ENCODE measurements around the gene ERI2. TPM values are rescaled to one million over a fixed set of nuclear protein-coding genes. Genes with fewer than 3 reads are reported as not detected.
A peak's percentile ranks its signal among the peaks of the same experiment; 100 is the strongest.
"Not testable (repeated sequence)": the region's sequence is repeated elsewhere in the genome, so short reads cannot be mapped to it uniquely, and the experiment has no call there.

ERI2 gene
- total RNA-seq, 2 experiments from 2014 or later, result 41.8 to 48.0 TPM

DNA sequence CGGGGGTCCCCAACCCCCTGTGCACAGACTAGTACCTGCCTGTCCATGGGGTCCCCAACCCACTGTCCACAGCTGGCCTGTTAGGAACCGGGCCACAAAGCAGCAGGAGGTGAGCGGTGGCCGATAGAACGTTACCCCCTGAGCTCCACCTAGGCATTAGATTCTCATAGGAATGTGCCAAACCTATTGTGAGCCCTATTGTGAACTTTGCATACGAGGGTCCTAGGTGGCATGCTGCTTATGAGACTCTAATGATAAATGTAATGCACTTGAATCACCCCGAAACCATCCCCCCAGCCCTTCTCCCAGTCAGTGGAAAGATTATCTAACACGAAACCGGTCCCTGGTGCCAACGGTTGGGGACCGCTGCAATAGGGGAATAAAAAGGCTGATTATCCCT lies 1.6 kb upstream of the ERI2 start:
- CTCF ChIA-PET (ENCODE audit: unreplicated experiment), result no interaction called here
- no TSS peak for BruUV-seq (replicated peaks)
- H3K9me3 ChIP-seq (ENCODE audit: low read length), result no peaks in the 10 kb centered on the region
- peak overlapping the region; percentile 99 for H3K4me3 ChIP-seq (ENCODE audit: low read depth, low read length, poor library complexity, severe bottlenecking)
- TF ChIP-seq, protein P1, sequence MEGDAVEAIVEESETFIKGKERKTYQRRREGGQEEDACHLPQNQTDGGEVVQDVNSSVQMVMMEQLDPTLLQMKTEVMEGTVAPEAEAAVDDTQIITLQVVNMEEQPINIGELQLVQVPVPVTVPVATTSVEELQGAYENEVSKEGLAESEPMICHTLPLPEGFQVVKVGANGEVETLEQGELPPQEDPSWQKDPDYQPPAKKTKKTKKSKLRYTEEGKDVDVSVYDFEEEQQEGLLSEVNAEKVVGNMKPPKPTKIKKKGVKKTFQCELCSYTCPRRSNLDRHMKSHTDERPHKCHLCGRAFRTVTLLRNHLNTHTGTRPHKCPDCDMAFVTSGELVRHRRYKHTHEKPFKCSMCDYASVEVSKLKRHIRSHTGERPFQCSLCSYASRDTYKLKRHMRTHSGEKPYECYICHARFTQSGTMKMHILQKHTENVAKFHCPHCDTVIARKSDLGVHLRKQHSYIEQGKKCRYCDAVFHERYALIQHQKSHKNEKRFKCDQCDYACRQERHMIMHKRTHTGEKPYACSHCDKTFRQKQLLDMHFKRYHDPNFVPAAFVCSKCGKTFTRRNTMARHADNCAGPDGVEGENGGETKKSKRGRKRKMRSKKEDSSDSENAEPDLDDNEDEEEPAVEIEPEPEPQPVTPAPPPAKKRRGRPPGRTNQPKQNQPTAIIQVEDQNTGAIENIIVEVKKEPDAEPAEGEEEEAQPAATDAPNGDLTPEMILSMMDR (conservative IDR thresholded peaks at IDR 0.05; ENCODE audit: low read length), result no peak
- TF ChIP-seq EZH2phosphoT487 (IDR thresholded peaks at IDR 0.05; ENCODE audit: borderline replicate concordance, low read depth, low read length), result no peak
- H3K79me2 ChIP-seq (ENCODE audit: insufficient read depth, low read depth, low read length), result peaks cover 15% of the 10 kb centered on the region; the same call in 1 of the 2 replicates
- intact Hi-C loops (cut with micrococcal nuclease; ENCODE audit: unreplicated experiment), result loop anchor here (2.0 to 10.0 kb wide), 2 partner anchors 67 to 97 kb away; partner anchors contain the start of genes DCUN1D3 and LYRM1
- H3K27ac ChIP-seq (ENCODE audit: low read depth, low read length, poor library complexity, severe bottlenecking), result peak overlapping the region; percentile 88
- H2AFZ ChIP-seq (ENCODE audit: low read length), result no peak overlapping the region
- peaks cover 18% of the 10 kb centered on the region for H3K4me1 ChIP-seq (ENCODE audit: insufficient read depth, low read length, poor library complexity, severe bottlenecking)
- H4K20me1 ChIP-seq (ENCODE audit: insufficient read depth, low read length), result no peaks in the 10 kb centered on the region
- peak overlapping the region; percentile 94 for H3K4me2 ChIP-seq (ENCODE audit: low read length)
- no peaks in the 10 kb centered on the region for H3K9me2 ChIP-seq (ENCODE audit: insufficient read depth, low read length)
- DNase-seq (ENCODE audit: low spot score), result no peak
- POLR2A ChIA-PET, result no interaction called here
- no peaks in the 10 kb centered on the region for H3K36me3 ChIP-seq (ENCODE audit: insufficient read depth, low read length)

GRCh38 chr16:20805684-20806167 lies 546 bp downstream of the ERI2 start:
- H3K36me3 ChIP-seq (ENCODE audit: insufficient read depth, low read length); H3K9me3 ChIP-seq (ENCODE audit: low read length); DNase-seq (ENCODE audit: low spot score); H3K9me2 ChIP-seq (ENCODE audit: insufficient read depth, low read length); BruUV-seq (replicated peaks); H4K20me1 ChIP-seq (ENCODE audit: insufficient read depth, low read length); CTCF ChIA-PET (ENCODE audit: unreplicated experiment): not testable (repeated sequence)
- Histone ChIP-seq H3K27ac (ENCODE audit: low read depth, low read length, poor library complexity, severe bottlenecking) (peak overlapping the region; percentile 88), H3K4me3 (ENCODE audit: low read depth, low read length, poor library complexity, severe bottlenecking) (peak overlapping the region; percentile 99), H2AFZ (ENCODE audit: low read length) (peak overlapping the region; percentile 96), H3K4me2 (ENCODE audit: low read length) (peak overlapping the region; percentile 94), H3K79me2 (ENCODE audit: insufficient read depth, low read depth, low read length) (peaks cover 15% of the 10 kb centered on the region; the same call in 1 of the 2 replicates), H3K4me1 (ENCODE audit: insufficient read depth, low read length, poor library complexity, severe bottlenecking) (peaks cover 18% of the 10 kb centered on the region)
- POLR2A ChIA-PET, result interaction anchor here (1.6 kb wide), 1 partner anchor 20 kb away, joined by 3 read pairs; no protein-coding TSS in a partner anchor
- intact Hi-C loops (cut with micrococcal nuclease; ENCODE audit: unreplicated experiment), result loop anchor here (1.0 to 10.0 kb wide), 3 partner anchors 64 to 99 kb away; partner anchors contain the start of genes DCUN1D3, LYRM1 and THUMPD1

- H3K9me3 ChIP-seq (ENCODE audit: low read length), result no peaks in the 10 kb centered on the region
- intact Hi-C loops (cut with micrococcal nuclease; ENCODE audit: unreplicated experiment), result loop anchor here (2.0 to 10.0 kb wide), 2 partner anchors 15 to 101 kb away; partner anchors contain the start of genes DCUN1D3 and LYRM1
- peaks cover 24% of the 10 kb centered on the region; the same call in 1 of the 2 replicates for H3K36me3 ChIP-seq (ENCODE audit: insufficient read depth, low read length)
- POLR2A ChIA-PET, result interaction anchor here (1.1 kb wide), 1 partner anchor 11 kb away, joined by 8 read pairs; no protein-coding TSS in a partner anchor
- no TSS peak for BruUV-seq (replicated peaks)
- peaks cover 18% of the 10 kb centered on the region for H3K4me1 ChIP-seq (ENCODE audit: insufficient read depth, low read length, poor library complexity, severe bottlenecking)
- no peaks in the 10 kb centered on the region for H3K9me2 ChIP-seq (ENCODE audit: insufficient read depth, low read length)
- no peak overlapping the region for H2AFZ ChIP-seq (ENCODE audit: low read length)
- no peak overlapping the region for H3K4me3 ChIP-seq (ENCODE audit: low read depth, low read length, poor library complexity, severe bottlenecking)
- no peak for DNase-seq (ENCODE audit: low spot score)
- no peaks in the 10 kb centered on the region for H4K20me1 ChIP-seq (ENCODE audit: insufficient read depth, low read length)
- H3K4me2 ChIP-seq (ENCODE audit: low read length), result no peak overlapping the region
- H3K79me2 ChIP-seq (ENCODE audit: insufficient read depth, low read depth, low read length), result peaks cover 15% of the 10 kb centered on the region; the same call in 1 of the 2 replicates
- H3K27ac ChIP-seq (ENCODE audit: low read depth, low read length, poor library complexity, severe bottlenecking), result no peak overlapping the region
- CTCF ChIA-PET (ENCODE audit: unreplicated experiment), result no interaction called here
- TF ChIP-seq EZH2phosphoT487 (IDR thresholded peaks at IDR 0.05; ENCODE audit: borderline replicate concordance, low read depth, low read length), result no peak
- TF ChIP-seq, protein P1 (conservative IDR thresholded peaks at IDR 0.05; ENCODE audit: low read length), result no peak
These were observed 2.6 kb downstream of the ERI2 start for GRCh38 chr16:20803561-20804214.

Measured in OCI-LY7 (cell line).